ENCODE data around the gene CEP85. TPM values are rescaled to one million over a fixed set of nuclear protein-coding genes. Genes with fewer than 3 reads are reported as not detected.

The CEP85 gene
- total and polyA plus RNA-seq, 2 of the 13 experiments (the other 11 are each of a cell fraction or from before 2014, with no cell fraction given): 16.1 to 26.7 TPM

DNA sequence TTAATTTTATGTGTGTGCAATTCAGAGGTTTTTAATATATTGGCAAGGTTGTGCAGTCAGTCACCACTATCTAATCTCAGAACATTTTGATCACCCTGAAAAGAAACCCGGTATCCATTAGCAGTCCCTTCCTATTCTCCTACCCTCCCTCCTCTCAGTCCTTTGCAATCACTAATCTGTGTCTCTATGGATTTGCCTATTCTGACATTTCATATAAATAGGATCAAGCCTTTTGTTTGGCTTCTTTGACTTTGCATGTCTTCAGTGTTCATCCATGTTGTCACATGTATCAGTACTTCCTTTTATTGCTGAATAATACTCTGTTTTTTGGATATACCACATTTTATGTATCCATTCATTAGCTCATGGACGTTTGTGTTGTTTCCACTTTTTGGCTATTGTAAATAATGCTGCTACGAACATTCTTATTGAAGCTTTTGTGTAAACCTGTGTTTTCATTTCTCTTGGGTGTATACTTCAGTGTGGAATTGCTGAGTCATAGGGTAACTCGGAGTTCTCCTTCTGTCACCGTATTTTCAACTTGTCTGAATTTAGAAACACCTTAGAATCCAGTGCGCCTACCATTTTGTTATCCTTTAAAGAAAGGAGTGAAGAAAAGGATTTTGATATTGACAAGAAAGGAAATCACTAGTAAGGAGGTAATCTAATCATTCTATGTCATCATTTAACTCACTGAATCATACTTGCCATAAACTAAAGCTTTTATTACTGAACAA, 3.4 kb downstream of the CEP85 start (continued):
- TF ChIP-seq, protein P1, sequence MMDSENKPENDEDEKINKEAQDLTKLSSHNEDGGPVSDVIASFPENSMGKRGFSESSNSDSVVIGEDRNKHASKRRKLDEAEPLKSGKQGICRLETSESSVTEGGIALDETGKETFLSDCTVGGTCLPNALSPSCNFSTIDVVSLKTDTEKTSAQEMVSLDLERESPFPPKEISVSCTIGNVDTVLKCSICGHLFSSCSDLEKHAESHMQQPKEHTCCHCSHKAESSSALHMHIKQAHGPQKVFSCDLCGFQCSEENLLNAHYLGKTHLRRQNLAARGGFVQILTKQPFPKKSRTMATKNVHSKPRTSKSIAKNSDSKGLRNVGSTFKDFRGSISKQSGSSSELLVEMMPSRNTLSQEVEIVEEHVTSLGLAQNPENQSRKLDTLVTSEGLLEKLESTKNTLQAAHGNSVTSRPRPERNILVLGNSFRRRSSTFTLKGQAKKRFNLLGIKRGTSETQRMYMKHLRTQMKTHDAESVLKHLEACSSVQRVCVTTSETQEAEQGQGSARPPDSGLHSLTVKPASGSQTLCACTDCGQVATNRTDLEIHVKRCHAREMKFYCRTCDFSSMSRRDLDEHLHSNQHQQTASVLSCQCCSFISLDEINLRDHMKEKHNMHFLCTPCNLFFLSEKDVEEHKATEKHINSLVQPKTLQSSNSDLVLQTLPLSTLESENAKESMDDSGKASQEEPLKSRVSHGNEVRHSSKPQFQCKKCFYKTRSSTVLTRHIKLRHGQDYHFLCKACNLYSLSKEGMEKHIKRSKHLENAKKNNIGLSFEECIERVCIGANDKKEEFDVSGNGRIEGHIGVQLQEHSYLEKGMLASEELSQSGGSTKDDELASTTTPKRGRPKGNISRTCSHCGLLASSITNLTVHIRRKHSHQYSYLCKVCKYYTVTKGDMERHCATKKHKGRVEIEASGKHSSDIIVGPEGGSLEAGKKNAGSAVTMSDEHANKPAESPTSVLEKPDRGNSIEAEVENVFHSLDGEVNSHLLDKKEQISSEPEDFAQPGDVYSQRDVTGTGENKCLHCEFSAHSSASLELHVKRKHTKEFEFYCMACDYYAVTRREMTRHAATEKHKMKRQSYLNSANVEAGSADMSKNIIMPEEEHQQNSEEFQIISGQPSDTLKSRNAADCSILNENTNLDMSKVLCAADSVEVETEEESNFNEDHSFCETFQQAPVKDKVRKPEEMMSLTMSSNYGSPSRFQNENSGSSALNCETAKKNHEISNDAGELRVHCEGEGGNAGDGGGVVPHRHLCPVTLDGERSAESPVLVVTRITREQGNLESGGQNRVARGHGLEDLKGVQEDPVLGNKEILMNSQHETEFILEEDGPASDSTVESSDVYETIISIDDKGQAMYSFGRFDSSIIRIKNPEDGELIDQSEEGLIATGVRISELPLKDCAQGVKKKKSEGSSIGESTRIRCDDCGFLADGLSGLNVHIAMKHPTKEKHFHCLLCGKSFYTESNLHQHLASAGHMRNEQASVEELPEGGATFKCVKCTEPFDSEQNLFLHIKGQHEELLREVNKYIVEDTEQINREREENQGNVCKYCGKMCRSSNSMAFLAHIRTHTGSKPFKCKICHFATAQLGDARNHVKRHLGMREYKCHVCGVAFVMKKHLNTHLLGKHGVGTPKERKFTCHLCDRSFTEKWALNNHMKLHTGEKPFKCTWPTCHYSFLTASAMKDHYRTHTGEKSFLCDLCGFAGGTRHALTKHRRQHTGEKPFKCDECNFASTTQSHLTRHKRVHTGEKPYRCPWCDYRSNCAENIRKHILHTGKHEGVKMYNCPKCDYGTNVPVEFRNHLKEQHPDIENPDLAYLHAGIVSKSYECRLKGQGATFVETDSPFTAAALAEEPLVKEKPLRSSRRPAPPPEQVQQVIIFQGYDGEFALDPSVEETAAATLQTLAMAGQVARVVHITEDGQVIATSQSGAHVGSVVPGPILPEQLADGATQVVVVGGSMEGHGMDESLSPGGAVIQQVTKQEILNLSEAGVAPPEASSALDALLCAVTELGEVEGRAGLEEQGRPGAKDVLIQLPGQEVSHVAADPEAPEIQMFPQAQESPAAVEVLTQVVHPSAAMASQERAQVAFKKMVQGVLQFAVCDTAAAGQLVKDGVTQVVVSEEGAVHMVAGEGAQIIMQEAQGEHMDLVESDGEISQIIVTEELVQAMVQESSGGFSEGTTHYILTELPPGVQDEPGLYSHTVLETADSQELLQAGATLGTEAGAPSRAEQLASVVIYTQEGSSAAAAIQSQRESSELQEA (CRISPR knock-in tag; IDR thresholded peaks at IDR 0.05; ENCODE audit: not compliant biosample characterization): no peak
- TF ChIP-seq ZNF136 (CRISPR knock-in tag; IDR thresholded peaks at IDR 0.05; ENCODE audit: low read depth): no peak
- no peak for TF ChIP-seq ZNF382 (CRISPR knock-in tag; IDR thresholded peaks at IDR 0.05; ENCODE audit: borderline replicate concordance)
- no peak for TF ChIP-seq TARDBP (CRISPR knock-in tag; IDR thresholded peaks at IDR 0.05)
- TF ChIP-seq ZNF746 (CRISPR knock-in tag; IDR thresholded peaks at IDR 0.05): no peak
- TF ChIP-seq, protein P2, sequence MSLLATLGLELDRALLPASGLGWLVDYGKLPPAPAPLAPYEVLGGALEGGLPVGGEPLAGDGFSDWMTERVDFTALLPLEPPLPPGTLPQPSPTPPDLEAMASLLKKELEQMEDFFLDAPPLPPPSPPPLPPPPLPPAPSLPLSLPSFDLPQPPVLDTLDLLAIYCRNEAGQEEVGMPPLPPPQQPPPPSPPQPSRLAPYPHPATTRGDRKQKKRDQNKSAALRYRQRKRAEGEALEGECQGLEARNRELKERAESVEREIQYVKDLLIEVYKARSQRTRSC (CRISPR knock-in tag; IDR thresholded peaks at IDR 0.05; ENCODE audit: low read depth): no peak
- TF ChIP-seq NFE2L2 (IDR thresholded peaks at IDR 0.05; ENCODE audit: low read length): peak; percentile 96
- TF ChIP-seq PTBP1 (IDR thresholded peaks at IDR 0.05; ENCODE audit: low read depth, low read length, poor library complexity, severe bottlenecking): no peak
- no peak for TF ChIP-seq TOE1 (CRISPR knock-in tag; IDR thresholded peaks at IDR 0.05)
- no peak for TF ChIP-seq NR3C1 (CRISPR knock-in tag; IDR thresholded peaks at IDR 0.05)
- TF ChIP-seq, protein P3, sequence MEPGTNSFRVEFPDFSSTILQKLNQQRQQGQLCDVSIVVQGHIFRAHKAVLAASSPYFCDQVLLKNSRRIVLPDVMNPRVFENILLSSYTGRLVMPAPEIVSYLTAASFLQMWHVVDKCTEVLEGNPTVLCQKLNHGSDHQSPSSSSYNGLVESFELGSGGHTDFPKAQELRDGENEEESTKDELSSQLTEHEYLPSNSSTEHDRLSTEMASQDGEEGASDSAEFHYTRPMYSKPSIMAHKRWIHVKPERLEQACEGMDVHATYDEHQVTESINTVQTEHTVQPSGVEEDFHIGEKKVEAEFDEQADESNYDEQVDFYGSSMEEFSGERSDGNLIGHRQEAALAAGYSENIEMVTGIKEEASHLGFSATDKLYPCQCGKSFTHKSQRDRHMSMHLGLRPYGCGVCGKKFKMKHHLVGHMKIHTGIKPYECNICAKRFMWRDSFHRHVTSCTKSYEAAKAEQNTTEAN (CRISPR knock-in tag; conservative IDR thresholded peaks at IDR 0.05): no peak
- TF ChIP-seq ZNF335 (CRISPR knock-in tag; IDR thresholded peaks at IDR 0.05): no peak
- TF ChIP-seq NAIF1 (CRISPR knock-in tag; IDR thresholded peaks at IDR 0.05; ENCODE audit: borderline replicate concordance): no peak
- peak; percentile 90 for TF ChIP-seq NFE2 (CRISPR knock-in tag; IDR thresholded peaks at IDR 0.05)
- TF ChIP-seq MAFK (conservative IDR thresholded peaks at IDR 0.05 in 1 of 2, IDR thresholded peaks at IDR 0.05 in 1 of 2; ENCODE audit: low read length in 2 of 2): peak; percentile 82 to 84
- no peak for TF ChIP-seq EHMT2 (IDR thresholded peaks at IDR 0.05; ENCODE audit: borderline replicate concordance, low read depth, low read length)
- no peak for TF ChIP-seq KLF15 (CRISPR knock-in tag; IDR thresholded peaks at IDR 0.05; ENCODE audit: borderline replicate concordance)
- TF ChIP-seq, protein P4, sequence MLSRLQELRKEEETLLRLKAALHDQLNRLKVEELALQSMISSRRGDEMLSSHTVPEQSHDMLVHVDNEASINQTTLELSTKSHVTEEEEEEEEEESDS (CRISPR knock-in tag; IDR thresholded peaks at IDR 0.05; ENCODE audit: borderline replicate concordance): no peak

Measured in HepG2 (cell line).